GM12878 (cell line): ENCODE results near the gene LRRC31. TPM values are rescaled to one million over a fixed set of nuclear protein-coding genes. Genes with fewer than 3 reads are reported as not detected.

Experiments
- ATAC-seq: fragments of 200-7000 bp; cut with Tn5 transposase; 3 replicates; pipeline ENCODE4 v1.9.1; 2020; ENCODE audit warnings: mild to moderate bottlenecking, moderate library complexity
- BruUV-seq: library from RNA; stranded (reverse); fragments of 400-500 nt; replicated peaks from 2 replicates; lab custom pipeline; 2021; lab: Mats Ljungman, UMichigan
- CTCF ChIA-PET: fragments of 300-600 bp; sonication (Branson Sonifier 250); formaldehyde crosslinking; extraction: SDS; loops from one replicate; lab custom pipeline; 2021; ENCODE audit warnings: inconsistent platforms; lab: Yijun Ruan, JAX
- POLR2A ChIA-PET: fragments of 350-600 bp; formaldehyde crosslinking; extraction: SDS; loops from one replicate; lab custom pipeline; 2021; ENCODE audit warnings: inconsistent platforms; lab: Charles Lee
- RAD21 ChIA-PET: fragments of 300-600 bp; sonication (Branson Sonifier 250); formaldehyde crosslinking; loops from one replicate; lab custom pipeline; 2023; ENCODE audit warnings: antibody characterized with exemption; ENCODE audit not compliant: unreplicated experiment; lab: Charles Lee
- SMC1A ChIA-PET: fragments of 300-600 bp; sonication (Branson Sonifier 250); formaldehyde crosslinking; loops from one replicate; lab custom pipeline; 2023; ENCODE audit not compliant: unreplicated experiment, uncharacterized antibody; lab: Charles Lee
- DNase-seq: peaks from one replicate; pipeline ENCODE4 v3.0.0-alpha.2; 2011; ENCODE audit warnings: low read depth, low spot score
- FAIRE-seq: peaks from 3 replicates; lab custom pipeline; 2011; peaks lifted over from hg19 to GRCh38; lab: Jason Lieb, UNC
- H2AFZ ChIP-seq: 2 replicates; pipeline ENCODE4 v1.6.0; 2011; ENCODE audit warnings: low read depth, low read length, control low read depth; ENCODE audit not compliant: control insufficient read depth
- H3K27ac ChIP-seq: 2 replicates; pipeline ENCODE4 v1.5.1; 2011; ENCODE audit warnings: control low read depth; ENCODE audit not compliant: control insufficient read depth, insufficient read depth
- H3K27me3 ChIP-seq, 2 experiments: replicated peaks in 1 of 2; 2 replicates each; pipeline versions ENCODE4 v1.6.0 to v1.6.1; 2011; ENCODE audit warnings: low read length in 1 of 2; ENCODE audit not compliant: control insufficient read depth in 2 of 2, insufficient read depth in 2 of 2
- H3K36me3 ChIP-seq, 2 experiments: 2 replicates each; pipeline ENCODE4 v1.5.1; 2011; ENCODE audit warnings: low read length in 1 of 2; ENCODE audit not compliant: control insufficient read depth in 2 of 2, insufficient read depth in 2 of 2
- H3K4me1 ChIP-seq: 2 replicates; pipeline ENCODE4 v1.6.1; 2011; ENCODE audit warnings: mild to moderate bottlenecking, low read length, moderate library complexity, mixed read lengths; ENCODE audit not compliant: control insufficient read depth, insufficient read depth
- H3K4me2 ChIP-seq: 2 replicates; pipeline ENCODE4 v1.6.0; 2011; ENCODE audit warnings: control low read depth; ENCODE audit not compliant: control insufficient read depth, insufficient read depth
- H3K4me3 ChIP-seq: fragments of 200-600 bp; sonication (generic); 2 replicates; pipeline ENCODE4 v1.5.1; 2016
- H3K79me2 ChIP-seq: 2 replicates; pipeline ENCODE4 v1.6.0; 2011; ENCODE audit warnings: low read length; ENCODE audit not compliant: control insufficient read depth, insufficient read depth
- H3K9ac ChIP-seq: 2 replicates; pipeline ENCODE4 v1.8.0; 2011; ENCODE audit warnings: low read length, control low read depth, mixed read lengths; ENCODE audit not compliant: control insufficient read depth, insufficient read depth
- H3K9me3 ChIP-seq: replicated peaks from 3 replicates; pipeline ENCODE4 v1.5.1; 2011; ENCODE audit warnings: mild to moderate bottlenecking, low read length; ENCODE audit not compliant: control insufficient read depth, insufficient read depth
- H4K20me1 ChIP-seq: 2 replicates; pipeline ENCODE4 v1.6.0; 2011; ENCODE audit not compliant: control insufficient read depth, insufficient read depth
- FOXK2 ChIP-seq: fragments of 450-650 bp; IDR thresholded peaks from 2 replicates; pipeline ENCODE4 v1.6.1; 2017; ENCODE audit warnings: mild to moderate bottlenecking, moderate library complexity
- KLF5 ChIP-seq: fragments of 450-650 bp; IDR thresholded peaks from 2 replicates; pipeline ENCODE4 v1.6.1; 2014; ENCODE audit warnings: mild to moderate bottlenecking; ENCODE audit not compliant: partially characterized antibody
- NR2F1 ChIP-seq: fragments of 450-650 bp; conservative IDR thresholded peaks from 2 replicates; pipeline ENCODE4 v1.6.1; 2017; ENCODE audit warnings: mild to moderate bottlenecking
- ZBTB11 ChIP-seq: fragments of 450-650 bp; formaldehyde crosslinking; IDR thresholded peaks from 2 replicates; pipeline ENCODE4 v1.5.0; 2022; ENCODE audit warnings: mild to moderate bottlenecking, missing genetic modification characterization
- WGBS: methylation state at CpG from one replicate; pipeline ENCODE4 v1.1.6; 2016; ENCODE audit warnings: low lambda C conversion rate; ENCODE audit not compliant: insufficient replicate concordance, insufficient coverage; ENCODE audit errors: missing lambda C conversion rate; 5-methylcytosine and 5-hydroxymethylcytosine counted together
- in situ Hi-C: fragments of 300-500 bp; cut with MboI; formaldehyde crosslinking; loops from 9 replicates; pipeline ENCODE4 v1.14.3; 2018; ENCODE audit warnings: mixed read lengths
- intact Hi-C: fragments of 100-400 bp; cut with micrococcal nuclease; formaldehyde crosslinking; loops from one replicate; pipeline ENCODE4 v1.14.2; 2022; ENCODE audit not compliant: unreplicated experiment
- polyA plus RNA-seq, 11 experiments: library from polyadenylated mRNA; depleted of rRNA in 4 of 11; unstranded in 6 of 11; stranded (reverse) in 5 of 11; fragments of >200 nt; fragmentation: Nextera tagmentation in 4 of 11; fragmentation: Illumina TruSeq in 1 of 11; extraction: Ambion mirVana in 4 of 11; extraction: Trizol in 1 of 11; gene quantifications; 1 replicate in 1 of 11; 2 replicates in 10 of 11; pipeline versions ENCODE4 v1.2.1 to v1.2.3, GENCODE V29; 2011 to 2016; ENCODE audit warnings: inconsistent platforms in 2 of 11, missing spikeins in 2 of 11, low read depth in 1 of 11
- total RNA-seq, 4 experiments: library from RNA; depleted of rRNA in 3 of 4; stranded (reverse); fragments of >200 nt in 3 of 4; fragmentation: Illumina TruSeq in 1 of 4; extraction: Trizol in 1 of 4; gene quantifications; 2 replicates each; pipeline versions ENCODE4 v1.2.1 to v1.2.3, GENCODE V29; 2013 to 2021
- TF ChIP-seq, protein P1 (sequence below): fragments of 450-650 bp; IDR thresholded peaks from 2 replicates; pipeline ENCODE4 v1.6.1; 2018; ENCODE audit warnings: mild to moderate bottlenecking, low read depth, moderate library complexity; ENCODE audit not compliant: partially characterized antibody
- TF ChIP-seq, protein P2 (sequence below): fragments of 450-650 bp; IDR thresholded peaks from 2 replicates; pipeline ENCODE4 v1.6.1; 2017; ENCODE audit warnings: mild to moderate bottlenecking, moderate library complexity

LRRC31 gene
- total and polyA plus RNA-seq, 10 of the 15 experiments (the other 5 are each of a cell fraction or from before 2014, with no cell fraction given), result 0.04 to 0.06 (median 0.06) TPM; not detected in 7

- Histone ChIP-seq H3K4me1 (no peaks in the 10 kb centered on the region), H3K79me2 (no peaks in the 10 kb centered on the region), H4K20me1 (no peaks in the 10 kb centered on the region), H3K27me3 (peaks cover 0 to 2% of the 10 kb centered on the region in 2 experiments; a peak in 1 of 4 replicates), H3K36me3 (no peaks in the 10 kb centered on the region), H3K4me3 (no peak overlapping the region), H3K27ac (no peak overlapping the region), H3K9ac (no peak overlapping the region), H3K4me2 (no peak overlapping the region), H2AFZ (no peak overlapping the region), H3K9me3 (peaks cover 4% of the 10 kb centered on the region; the same call in 2 of the 3 replicates)
- POLR2A ChIA-PET, result no interaction called here
- no peak for DNase-seq
- SMC1A ChIA-PET, result interaction anchor here (1.4 kb wide), 1 partner anchor 58 kb away, joined by 3 read pairs; no protein-coding TSS in a partner anchor
- WGBS, result 73% methylated on average over 4 of the region's 4 CpGs
- no peak for ATAC-seq
- TF ChIP-seq FOXK2, result no peak
- TF ChIP-seq, protein P1, sequence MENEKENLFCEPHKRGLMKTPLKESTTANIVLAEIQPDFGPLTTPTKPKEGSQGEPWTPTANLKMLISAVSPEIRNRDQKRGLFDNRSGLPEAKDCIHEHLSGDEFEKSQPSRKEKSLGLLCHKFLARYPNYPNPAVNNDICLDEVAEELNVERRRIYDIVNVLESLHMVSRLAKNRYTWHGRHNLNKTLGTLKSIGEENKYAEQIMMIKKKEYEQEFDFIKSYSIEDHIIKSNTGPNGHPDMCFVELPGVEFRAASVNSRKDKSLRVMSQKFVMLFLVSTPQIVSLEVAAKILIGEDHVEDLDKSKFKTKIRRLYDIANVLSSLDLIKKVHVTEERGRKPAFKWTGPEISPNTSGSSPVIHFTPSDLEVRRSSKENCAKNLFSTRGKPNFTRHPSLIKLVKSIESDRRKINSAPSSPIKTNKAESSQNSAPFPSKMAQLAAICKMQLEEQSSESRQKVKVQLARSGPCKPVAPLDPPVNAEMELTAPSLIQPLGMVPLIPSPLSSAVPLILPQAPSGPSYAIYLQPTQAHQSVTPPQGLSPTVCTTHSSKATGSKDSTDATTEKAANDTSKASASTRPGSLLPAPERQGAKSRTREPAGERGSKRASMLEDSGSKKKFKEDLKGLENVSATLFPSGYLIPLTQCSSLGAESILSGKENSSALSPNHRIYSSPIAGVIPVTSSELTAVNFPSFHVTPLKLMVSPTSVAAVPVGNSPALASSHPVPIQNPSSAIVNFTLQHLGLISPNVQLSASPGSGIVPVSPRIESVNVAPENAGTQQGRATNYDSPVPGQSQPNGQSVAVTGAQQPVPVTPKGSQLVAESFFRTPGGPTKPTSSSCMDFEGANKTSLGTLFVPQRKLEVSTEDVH, result no peak
- no peak for TF ChIP-seq ZBTB11
- TF ChIP-seq NR2F1, result no peak
- TF ChIP-seq KLF5, result no peak
- TF ChIP-seq, protein P2, sequence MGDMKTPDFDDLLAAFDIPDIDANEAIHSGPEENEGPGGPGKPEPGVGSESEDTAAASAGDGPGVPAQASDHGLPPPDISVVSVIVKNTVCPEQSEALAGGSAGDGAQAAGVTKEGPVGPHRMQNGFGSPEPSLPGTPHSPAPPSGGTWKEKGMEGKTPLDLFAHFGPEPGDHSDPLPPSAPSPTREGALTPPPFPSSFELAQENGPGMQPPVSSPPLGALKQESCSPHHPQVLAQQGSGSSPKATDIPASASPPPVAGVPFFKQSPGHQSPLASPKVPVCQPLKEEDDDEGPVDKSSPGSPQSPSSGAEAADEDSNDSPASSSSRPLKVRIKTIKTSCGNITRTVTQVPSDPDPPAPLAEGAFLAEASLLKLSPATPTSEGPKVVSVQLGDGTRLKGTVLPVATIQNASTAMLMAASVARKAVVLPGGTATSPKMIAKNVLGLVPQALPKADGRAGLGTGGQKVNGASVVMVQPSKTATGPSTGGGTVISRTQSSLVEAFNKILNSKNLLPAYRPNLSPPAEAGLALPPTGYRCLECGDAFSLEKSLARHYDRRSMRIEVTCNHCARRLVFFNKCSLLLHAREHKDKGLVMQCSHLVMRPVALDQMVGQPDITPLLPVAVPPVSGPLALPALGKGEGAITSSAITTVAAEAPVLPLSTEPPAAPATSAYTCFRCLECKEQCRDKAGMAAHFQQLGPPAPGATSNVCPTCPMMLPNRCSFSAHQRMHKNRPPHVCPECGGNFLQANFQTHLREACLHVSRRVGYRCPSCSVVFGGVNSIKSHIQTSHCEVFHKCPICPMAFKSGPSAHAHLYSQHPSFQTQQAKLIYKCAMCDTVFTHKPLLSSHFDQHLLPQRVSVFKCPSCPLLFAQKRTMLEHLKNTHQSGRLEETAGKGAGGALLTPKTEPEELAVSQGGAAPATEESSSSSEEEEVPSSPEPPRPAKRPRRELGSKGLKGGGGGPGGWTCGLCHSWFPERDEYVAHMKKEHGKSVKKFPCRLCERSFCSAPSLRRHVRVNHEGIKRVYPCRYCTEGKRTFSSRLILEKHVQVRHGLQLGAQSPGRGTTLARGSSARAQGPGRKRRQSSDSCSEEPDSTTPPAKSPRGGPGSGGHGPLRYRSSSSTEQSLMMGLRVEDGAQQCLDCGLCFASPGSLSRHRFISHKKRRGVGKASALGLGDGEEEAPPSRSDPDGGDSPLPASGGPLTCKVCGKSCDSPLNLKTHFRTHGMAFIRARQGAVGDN, result no peak
- CTCF ChIA-PET, result interaction anchor here (0.6 kb wide), 1 partner anchor 303 kb away, joined by 4 read pairs; no protein-coding TSS in a partner anchor
- in situ Hi-C loops (no loop called here), intact Hi-C loops (no loop called here)
- no peak for FAIRE-seq
- no TSS peak for BruUV-seq
- RAD21 ChIA-PET, result no interaction called here
Measured at GRCh38 chr3:169907944-169908343, 38.2 kb upstream of the LRRC31 start.
